GM12878 (cell line): Measurements from ENCODE around the gene ENOX1. TPM values are rescaled to one million over a fixed set of nuclear protein-coding genes. Genes with fewer than 3 reads are reported as not detected.

Experiments used
- ATAC-seq: fragments of 200-7000 bp; cut with Tn5 transposase; 3 replicates; pipeline ENCODE4 v1.9.1; 2020; ENCODE audit warnings: mild to moderate bottlenecking, moderate library complexity
- BruUV-seq: library from RNA; stranded (reverse); fragments of 400-500 nt; replicated peaks from 2 replicates; lab custom pipeline; 2021; lab: Mats Ljungman, UMichigan
- CTCF ChIA-PET: fragments of 300-600 bp; sonication (Branson Sonifier 250); formaldehyde crosslinking; extraction: SDS; loops from one replicate; lab custom pipeline; 2021; ENCODE audit warnings: inconsistent platforms; lab: Yijun Ruan, JAX
- POLR2A ChIA-PET: fragments of 350-600 bp; formaldehyde crosslinking; extraction: SDS; loops from one replicate; lab custom pipeline; 2021; ENCODE audit warnings: inconsistent platforms; lab: Charles Lee
- RAD21 ChIA-PET: fragments of 300-600 bp; sonication (Branson Sonifier 250); formaldehyde crosslinking; loops from one replicate; lab custom pipeline; 2023; ENCODE audit warnings: antibody characterized with exemption; ENCODE audit not compliant: unreplicated experiment; lab: Charles Lee
- SMC1A ChIA-PET: fragments of 300-600 bp; sonication (Branson Sonifier 250); formaldehyde crosslinking; loops from one replicate; lab custom pipeline; 2023; ENCODE audit not compliant: unreplicated experiment, uncharacterized antibody; lab: Charles Lee
- DNase-seq: peaks from one replicate; pipeline ENCODE4 v3.0.0-alpha.2; 2011; ENCODE audit warnings: low read depth, low spot score
- FAIRE-seq: peaks from 3 replicates; lab custom pipeline; 2011; peaks lifted over from hg19 to GRCh38; lab: Jason Lieb, UNC
- H2AFZ ChIP-seq: 2 replicates; pipeline ENCODE4 v1.6.0; 2011; ENCODE audit warnings: low read depth, low read length, control low read depth; ENCODE audit not compliant: control insufficient read depth
- H3K27ac ChIP-seq: 2 replicates; pipeline ENCODE4 v1.5.1; 2011; ENCODE audit warnings: control low read depth; ENCODE audit not compliant: control insufficient read depth, insufficient read depth
- H3K27me3 ChIP-seq, 2 experiments: replicated peaks in 1 of 2; 2 replicates each; pipeline versions ENCODE4 v1.6.0 to v1.6.1; 2011; ENCODE audit warnings: low read length in 1 of 2; ENCODE audit not compliant: control insufficient read depth in 2 of 2, insufficient read depth in 2 of 2
- H3K36me3 ChIP-seq, 2 experiments: 2 replicates each; pipeline ENCODE4 v1.5.1; 2011; ENCODE audit warnings: low read length in 1 of 2; ENCODE audit not compliant: control insufficient read depth in 2 of 2, insufficient read depth in 2 of 2
- H3K4me1 ChIP-seq: 2 replicates; pipeline ENCODE4 v1.6.1; 2011; ENCODE audit warnings: mild to moderate bottlenecking, low read length, moderate library complexity, mixed read lengths; ENCODE audit not compliant: control insufficient read depth, insufficient read depth
- H3K4me2 ChIP-seq: 2 replicates; pipeline ENCODE4 v1.6.0; 2011; ENCODE audit warnings: control low read depth; ENCODE audit not compliant: control insufficient read depth, insufficient read depth
- H3K4me3 ChIP-seq: fragments of 200-600 bp; sonication (generic); 2 replicates; pipeline ENCODE4 v1.5.1; 2016
- H3K79me2 ChIP-seq: 2 replicates; pipeline ENCODE4 v1.6.0; 2011; ENCODE audit warnings: low read length; ENCODE audit not compliant: control insufficient read depth, insufficient read depth
- H3K9ac ChIP-seq: 2 replicates; pipeline ENCODE4 v1.8.0; 2011; ENCODE audit warnings: low read length, control low read depth, mixed read lengths; ENCODE audit not compliant: control insufficient read depth, insufficient read depth
- H3K9me3 ChIP-seq: replicated peaks from 3 replicates; pipeline ENCODE4 v1.5.1; 2011; ENCODE audit warnings: mild to moderate bottlenecking, low read length; ENCODE audit not compliant: control insufficient read depth, insufficient read depth
- H4K20me1 ChIP-seq: 2 replicates; pipeline ENCODE4 v1.6.0; 2011; ENCODE audit not compliant: control insufficient read depth, insufficient read depth
- BACH1 ChIP-seq: fragments of 450-650 bp; IDR thresholded peaks from 2 replicates; pipeline ENCODE4 v1.6.1; 2017; ENCODE audit warnings: mild to moderate bottlenecking, borderline replicate concordance
- CREM ChIP-seq: IDR thresholded peaks from 2 replicates; pipeline ENCODE4 v1.6.1; 2014; ENCODE audit warnings: antibody characterized with exemption, low read depth
- EED ChIP-seq: sonication (generic); IDR thresholded peaks from 2 replicates; pipeline ENCODE4 v1.6.1; 2016; ENCODE audit warnings: antibody characterized with exemption, low read depth
- EZH2 ChIP-seq: IDR thresholded peaks from 2 replicates; pipeline ENCODE4 v1.6.1; 2012; ENCODE audit warnings: low read depth, mild to moderate bottlenecking, control low read depth, inconsistent platforms, low read length, borderline replicate concordance; ENCODE audit not compliant: control insufficient read depth
- HCFC1 ChIP-seq: fragments of 150-350 bp; IDR thresholded peaks from 2 replicates; pipeline ENCODE4 v1.6.1; 2014; ENCODE audit warnings: low read length
- IRF4 ChIP-seq: IDR thresholded peaks from 2 replicates; pipeline ENCODE4 v1.6.1; 2011; ENCODE audit warnings: low read depth, low read length
- KLF5 ChIP-seq: fragments of 450-650 bp; IDR thresholded peaks from 2 replicates; pipeline ENCODE4 v1.6.1; 2014; ENCODE audit warnings: mild to moderate bottlenecking; ENCODE audit not compliant: partially characterized antibody
- MTA3 ChIP-seq: IDR thresholded peaks from 2 replicates; pipeline ENCODE4 v1.6.1; 2012; ENCODE audit warnings: low read length, inconsistent platforms, borderline replicate concordance
- RFX5 ChIP-seq: IDR thresholded peaks from 2 replicates; pipeline ENCODE4 v1.6.1; 2011; ENCODE audit warnings: low read depth, low read length, improper control_type of control experiment
- SIN3A ChIP-seq: IDR thresholded peaks from 2 replicates; pipeline ENCODE4 v1.6.1; 2012; ENCODE audit warnings: low read depth, low read length, improper control_type of control experiment
- SUZ12 ChIP-seq: fragments of 200-600 bp; sonication (generic); IDR thresholded peaks from one replicate; pipeline ENCODE4 v1.6.1; 2018; ENCODE audit warnings: antibody characterized with exemption, mild to moderate bottlenecking; ENCODE audit not compliant: unreplicated experiment
- TAF1 ChIP-seq: IDR thresholded peaks from 2 replicates; pipeline ENCODE4 v1.6.1; 2011; ENCODE audit warnings: mild to moderate bottlenecking, low read depth, low read length, borderline replicate concordance
- ZNF384 ChIP-seq: IDR thresholded peaks from 2 replicates; pipeline ENCODE4 v1.6.1; 2012; ENCODE audit warnings: low read depth, mild to moderate bottlenecking, low read length, improper control_type of control experiment, borderline replicate concordance
- ZSCAN29 ChIP-seq: fragments of 450-650 bp; IDR thresholded peaks from 2 replicates; pipeline ENCODE4 v1.6.1; 2017; ENCODE audit warnings: mild to moderate bottlenecking, moderate library complexity
- WGBS: methylation state at CpG from one replicate; pipeline ENCODE4 v1.1.6; 2016; ENCODE audit warnings: low lambda C conversion rate; ENCODE audit not compliant: insufficient replicate concordance, insufficient coverage; ENCODE audit errors: missing lambda C conversion rate; 5-methylcytosine and 5-hydroxymethylcytosine counted together
- in situ Hi-C: fragments of 300-500 bp; cut with MboI; formaldehyde crosslinking; loops from 9 replicates; pipeline ENCODE4 v1.14.3; 2018; ENCODE audit warnings: mixed read lengths
- intact Hi-C: fragments of 100-400 bp; cut with micrococcal nuclease; formaldehyde crosslinking; loops from one replicate; pipeline ENCODE4 v1.14.2; 2022; ENCODE audit not compliant: unreplicated experiment
- polyA plus RNA-seq, 11 experiments: library from polyadenylated mRNA; depleted of rRNA in 4 of 11; unstranded in 6 of 11; stranded (reverse) in 5 of 11; fragments of >200 nt; fragmentation: Nextera tagmentation in 4 of 11; fragmentation: Illumina TruSeq in 1 of 11; extraction: Ambion mirVana in 4 of 11; extraction: Trizol in 1 of 11; gene quantifications; 1 replicate in 1 of 11; 2 replicates in 10 of 11; pipeline versions ENCODE4 v1.2.1 to v1.2.3, GENCODE V29; 2011 to 2016; ENCODE audit warnings: inconsistent platforms in 2 of 11, missing spikeins in 2 of 11, low read depth in 1 of 11
- total RNA-seq, 4 experiments: library from RNA; depleted of rRNA in 3 of 4; stranded (reverse); fragments of >200 nt in 3 of 4; fragmentation: Illumina TruSeq in 1 of 4; extraction: Trizol in 1 of 4; gene quantifications; 2 replicates each; pipeline versions ENCODE4 v1.2.1 to v1.2.3, GENCODE V29; 2013 to 2021
- TF ChIP-seq, protein P1 (sequence below): fragments of 450-650 bp; IDR thresholded peaks from 2 replicates; pipeline ENCODE4 v1.6.1; 2017; ENCODE audit warnings: borderline replicate concordance
- TF ChIP-seq, protein P2 (sequence below): IDR thresholded peaks from 2 replicates; pipeline ENCODE4 v1.6.1; 2011; ENCODE audit warnings: low read depth, low read length, improper control_type of control experiment, borderline replicate concordance
- TF ChIP-seq, protein P3 (sequence below): fragments of 450-650 bp; IDR thresholded peaks from 2 replicates; pipeline ENCODE4 v1.6.1; 2016; ENCODE audit warnings: mild to moderate bottlenecking
- TF ChIP-seq, protein P4 (sequence below): IDR thresholded peaks from 2 replicates; pipeline ENCODE4 v1.6.1; 2012; ENCODE audit warnings: low read length, inconsistent platforms
- TF ChIP-seq, protein P5 (sequence below): IDR thresholded peaks from 2 replicates; pipeline ENCODE4 v1.6.1; 2011; ENCODE audit warnings: borderline replicate concordance, low read depth, mild to moderate bottlenecking, moderate library complexity, low read length; ENCODE audit not compliant: insufficient read depth, poor library complexity, severe bottlenecking

The ENOX1 gene
- total and polyA plus RNA-seq, 10 of the 15 experiments (the other 5 are each of a cell fraction or from before 2014, with no cell fraction given): 0.11 to 0.26 (median 0.15) TPM

DNA sequence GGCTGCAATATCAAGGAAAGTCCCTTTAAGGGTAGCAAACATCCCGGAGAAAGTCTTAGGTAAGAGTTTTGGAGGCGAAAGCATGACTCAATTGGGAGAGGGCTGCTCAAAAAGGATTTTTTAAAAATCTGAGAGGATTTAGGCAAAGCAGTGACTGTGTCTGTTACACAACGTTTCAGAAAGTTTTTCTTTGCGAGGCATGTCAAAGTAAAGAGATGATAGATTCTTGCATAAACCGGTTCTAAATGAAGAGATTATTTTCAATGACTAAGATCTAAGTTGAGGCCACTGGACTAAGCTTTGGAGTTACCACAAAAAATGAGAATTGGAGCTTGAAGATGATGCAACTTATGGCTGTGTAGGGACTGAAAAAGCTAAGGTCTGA is 43.7 kb upstream of the ENOX1 start:
- ChIA-PET RAD21 (no interaction called here), SMC1A (no interaction called here), POLR2A (no interaction called here), CTCF (no interaction called here)
- Histone ChIP-seq H3K4me3 (no peak overlapping the region), H2AFZ (no peak overlapping the region), H4K20me1 (no peaks in the 10 kb centered on the region), H3K36me3 (no peaks in the 10 kb centered on the region), H3K9ac (no peak overlapping the region), H3K27me3 (no peaks in the 10 kb centered on the region), H3K9me3 (no peaks in the 10 kb centered on the region), H3K4me1 (no peaks in the 10 kb centered on the region), H3K27ac (no peak overlapping the region), H3K4me2 (no peak overlapping the region), H3K79me2 (no peaks in the 10 kb centered on the region)
- FAIRE-seq (no peak), DNase-seq (no peak), ATAC-seq (no peak)
- WGBS: 78% methylated on average over 5 of the region's 5 CpGs
- BruUV-seq: no TSS peak
- intact Hi-C loops (no loop called here), in situ Hi-C loops (no loop called here)
- TF ChIP-seq, protein P1, sequence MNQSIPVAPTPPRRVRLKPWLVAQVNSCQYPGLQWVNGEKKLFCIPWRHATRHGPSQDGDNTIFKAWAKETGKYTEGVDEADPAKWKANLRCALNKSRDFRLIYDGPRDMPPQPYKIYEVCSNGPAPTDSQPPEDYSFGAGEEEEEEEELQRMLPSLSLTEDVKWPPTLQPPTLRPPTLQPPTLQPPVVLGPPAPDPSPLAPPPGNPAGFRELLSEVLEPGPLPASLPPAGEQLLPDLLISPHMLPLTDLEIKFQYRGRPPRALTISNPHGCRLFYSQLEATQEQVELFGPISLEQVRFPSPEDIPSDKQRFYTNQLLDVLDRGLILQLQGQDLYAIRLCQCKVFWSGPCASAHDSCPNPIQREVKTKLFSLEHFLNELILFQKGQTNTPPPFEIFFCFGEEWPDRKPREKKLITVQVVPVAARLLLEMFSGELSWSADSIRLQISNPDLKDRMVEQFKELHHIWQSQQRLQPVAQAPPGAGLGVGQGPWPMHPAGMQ: no peak
- TF ChIP-seq EZH2 (no peak), RFX5 (no peak), EED (no peak), ZNF384 (no peak), BACH1 (no peak), KLF5 (no peak), ZSCAN29 (no peak), MTA3 (no peak), SUZ12 (no peak), HCFC1 (no peak), CREM (no peak), TAF1 (no peak), SIN3A (no peak), IRF4 (no peak)
- TF ChIP-seq, protein P2, sequence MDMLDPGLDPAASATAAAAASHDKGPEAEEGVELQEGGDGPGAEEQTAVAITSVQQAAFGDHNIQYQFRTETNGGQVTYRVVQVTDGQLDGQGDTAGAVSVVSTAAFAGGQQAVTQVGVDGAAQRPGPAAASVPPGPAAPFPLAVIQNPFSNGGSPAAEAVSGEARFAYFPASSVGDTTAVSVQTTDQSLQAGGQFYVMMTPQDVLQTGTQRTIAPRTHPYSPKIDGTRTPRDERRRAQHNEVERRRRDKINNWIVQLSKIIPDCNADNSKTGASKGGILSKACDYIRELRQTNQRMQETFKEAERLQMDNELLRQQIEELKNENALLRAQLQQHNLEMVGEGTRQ: no peak
- TF ChIP-seq, protein P3, sequence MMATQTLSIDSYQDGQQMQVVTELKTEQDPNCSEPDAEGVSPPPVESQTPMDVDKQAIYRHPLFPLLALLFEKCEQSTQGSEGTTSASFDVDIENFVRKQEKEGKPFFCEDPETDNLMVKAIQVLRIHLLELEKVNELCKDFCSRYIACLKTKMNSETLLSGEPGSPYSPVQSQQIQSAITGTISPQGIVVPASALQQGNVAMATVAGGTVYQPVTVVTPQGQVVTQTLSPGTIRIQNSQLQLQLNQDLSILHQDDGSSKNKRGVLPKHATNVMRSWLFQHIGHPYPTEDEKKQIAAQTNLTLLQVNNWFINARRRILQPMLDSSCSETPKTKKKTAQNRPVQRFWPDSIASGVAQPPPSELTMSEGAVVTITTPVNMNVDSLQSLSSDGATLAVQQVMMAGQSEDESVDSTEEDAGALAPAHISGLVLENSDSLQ: no peak
- TF ChIP-seq, protein P4, sequence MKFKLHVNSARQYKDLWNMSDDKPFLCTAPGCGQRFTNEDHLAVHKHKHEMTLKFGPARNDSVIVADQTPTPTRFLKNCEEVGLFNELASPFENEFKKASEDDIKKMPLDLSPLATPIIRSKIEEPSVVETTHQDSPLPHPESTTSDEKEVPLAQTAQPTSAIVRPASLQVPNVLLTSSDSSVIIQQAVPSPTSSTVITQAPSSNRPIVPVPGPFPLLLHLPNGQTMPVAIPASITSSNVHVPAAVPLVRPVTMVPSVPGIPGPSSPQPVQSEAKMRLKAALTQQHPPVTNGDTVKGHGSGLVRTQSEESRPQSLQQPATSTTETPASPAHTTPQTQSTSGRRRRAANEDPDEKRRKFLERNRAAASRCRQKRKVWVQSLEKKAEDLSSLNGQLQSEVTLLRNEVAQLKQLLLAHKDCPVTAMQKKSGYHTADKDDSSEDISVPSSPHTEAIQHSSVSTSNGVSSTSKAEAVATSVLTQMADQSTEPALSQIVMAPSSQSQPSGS: no peak
- TF ChIP-seq, protein P5, sequence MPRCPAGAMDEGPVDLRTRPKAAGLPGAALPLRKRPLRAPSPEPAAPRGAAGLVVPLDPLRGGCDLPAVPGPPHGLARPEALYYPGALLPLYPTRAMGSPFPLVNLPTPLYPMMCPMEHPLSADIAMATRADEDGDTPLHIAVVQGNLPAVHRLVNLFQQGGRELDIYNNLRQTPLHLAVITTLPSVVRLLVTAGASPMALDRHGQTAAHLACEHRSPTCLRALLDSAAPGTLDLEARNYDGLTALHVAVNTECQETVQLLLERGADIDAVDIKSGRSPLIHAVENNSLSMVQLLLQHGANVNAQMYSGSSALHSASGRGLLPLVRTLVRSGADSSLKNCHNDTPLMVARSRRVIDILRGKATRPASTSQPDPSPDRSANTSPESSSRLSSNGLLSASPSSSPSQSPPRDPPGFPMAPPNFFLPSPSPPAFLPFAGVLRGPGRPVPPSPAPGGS: no peak
